ENCODE measurements around the gene SSRP1. TPM values are rescaled to one million over a fixed set of nuclear protein-coding genes. Genes with fewer than 3 reads are reported as not detected.
A peak's percentile ranks its signal among the peaks of the same experiment; 100 is the strongest.

Gene SSRP1
- total RNA-seq, 4 donors from 2014 or later, result 76.6 to 155 (median 137) TPM

GRCh38 chr11:57306940-57307565 is 28.6 kb downstream of the SSRP1 start:
- peak overlapping the region; percentile 33 to 82 (median 58) for H3K4me3 ChIP-seq

DNA sequence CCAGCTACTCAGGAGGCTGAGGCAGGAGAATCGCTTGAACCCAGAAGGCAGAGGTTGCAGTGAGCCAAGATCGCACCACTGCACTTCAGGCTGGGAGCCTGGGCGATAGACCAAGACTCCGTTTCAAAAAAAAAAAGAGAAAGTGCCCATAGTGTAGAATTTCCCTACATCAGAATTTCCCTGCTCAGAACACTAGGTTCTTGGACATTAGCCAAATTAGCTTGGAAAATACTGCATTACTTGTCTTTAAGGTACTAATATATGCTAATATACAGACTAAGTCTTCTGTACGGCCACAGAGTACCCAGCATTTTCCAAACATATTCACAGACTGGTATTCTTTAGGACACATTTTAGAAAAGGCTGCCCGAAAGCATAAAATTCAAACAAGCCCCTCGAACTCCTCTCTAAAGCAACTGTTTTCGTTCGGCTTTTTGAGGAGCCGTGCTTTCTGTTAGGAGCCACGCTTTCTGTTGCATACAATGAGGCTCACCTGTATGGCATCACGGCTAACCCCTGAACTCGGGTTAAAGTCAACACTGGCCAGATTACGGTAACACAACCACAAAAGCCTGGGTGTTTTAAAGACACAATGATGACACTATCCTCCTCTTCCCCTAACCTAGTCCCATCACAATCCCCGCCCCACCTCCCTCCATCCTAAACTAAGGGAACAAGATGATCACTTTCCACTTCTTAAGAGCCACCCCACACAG is 29.4 kb downstream of the SSRP1 start:
- in situ Hi-C loops (cut with MboI; ENCODE audit: low sequenced_read_pairs in 4 of 4), result no loop called here
- Histone ChIP-seq H3K4me1 (peaks cover 67 to 70% of the 10 kb centered on the region in 2 donors), H3K4me3 (peak overlapping the region; percentile 5 to 82 (median 32)), H3K9me3 (no peaks in the 10 kb centered on the region), H3K27ac (peak overlapping the region; percentile 92 to 99 (median 98)), H3K27me3 (no peaks in the 10 kb centered on the region), H3K36me3 (peaks cover 4 to 53% of the 10 kb centered on the region in 2 donors)
- ATAC-seq (no peak), DNase-seq (no peak)
- TF ChIP-seq POLR2A (IDR thresholded peaks at IDR 0.05), result no peak
- no peak for TF ChIP-seq CTCF (IDR thresholded peaks at IDR 0.05 in 4 of 5, conservative IDR thresholded peaks at IDR 0.05 in 1 of 5)
- intact Hi-C loops (cut with DNase I; ENCODE audit: low total_unique reads), result no loop called here

More at GRCh38 chr11:57306940-57307565, 28.6 kb downstream of the SSRP1 start:
- intact Hi-C loops (cut with DNase I; ENCODE audit: low total_unique reads) (no loop called here), in situ Hi-C loops (cut with MboI; ENCODE audit: low sequenced_read_pairs in 4 of 4) (no loop called here)
- H3K4me1 ChIP-seq, result peaks cover 73 to 76% of the 10 kb centered on the region in 2 donors
- H3K27ac ChIP-seq, result peak overlapping the region; percentile 92 to 99 (median 98)
- ATAC-seq (no peak), DNase-seq (no peak)
- H3K9me3 ChIP-seq, result no peaks in the 10 kb centered on the region
- peaks cover 3 to 46% of the 10 kb centered on the region in 2 donors for H3K36me3 ChIP-seq
- no peak for TF ChIP-seq CTCF (IDR thresholded peaks at IDR 0.05 in 4 of 5, conservative IDR thresholded peaks at IDR 0.05 in 1 of 5)
- no peaks in the 10 kb centered on the region for H3K27me3 ChIP-seq

DNA sequence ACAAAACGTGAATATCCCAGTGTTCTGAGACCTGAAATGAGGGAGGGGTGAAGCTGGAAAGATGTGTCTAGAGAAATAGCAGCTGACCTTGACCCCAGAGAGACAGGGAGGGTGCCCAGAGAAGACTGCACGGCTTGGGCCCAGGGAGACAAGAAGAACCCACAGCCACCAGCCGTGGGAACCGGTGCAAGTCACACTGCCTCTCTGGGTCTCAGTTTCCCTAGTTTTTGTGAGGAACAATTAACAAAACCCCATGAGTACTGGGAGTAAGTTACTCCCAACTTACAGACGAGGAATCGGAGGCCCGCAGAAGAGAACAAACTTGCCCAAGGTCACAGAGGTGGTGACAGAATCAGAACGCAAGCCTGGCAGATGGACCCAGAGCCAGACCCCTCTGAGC is 30.2 kb downstream of the SSRP1 start:
- in situ Hi-C loops (cut with MboI; ENCODE audit: low sequenced_read_pairs in 4 of 4), result no loop called here
- TF ChIP-seq POLR2A (IDR thresholded peaks at IDR 0.05) (no peak), CTCF (IDR thresholded peaks at IDR 0.05 in 4 of 5, conservative IDR thresholded peaks at IDR 0.05 in 1 of 5) (no peak)
- intact Hi-C loops (cut with DNase I; ENCODE audit: low total_unique reads), result no loop called here
- H3K27me3 ChIP-seq, result no peaks in the 10 kb centered on the region
- H3K36me3 ChIP-seq, result peaks cover 6 to 61% of the 10 kb centered on the region in 2 donors
- ATAC-seq, result no peak
- H3K4me3 ChIP-seq, result peak overlapping the region in 1 of 4 donors; percentile 82
- peak overlapping the region in 3 of 4 donors; percentile 92 to 99 (median 98) for H3K27ac ChIP-seq
- peaks cover 62 to 66% of the 10 kb centered on the region in 2 donors for H3K4me1 ChIP-seq
- no peaks in the 10 kb centered on the region for H3K9me3 ChIP-seq
- peak in 1 of 2 donors; percentile 14 for DNase-seq

DNA sequence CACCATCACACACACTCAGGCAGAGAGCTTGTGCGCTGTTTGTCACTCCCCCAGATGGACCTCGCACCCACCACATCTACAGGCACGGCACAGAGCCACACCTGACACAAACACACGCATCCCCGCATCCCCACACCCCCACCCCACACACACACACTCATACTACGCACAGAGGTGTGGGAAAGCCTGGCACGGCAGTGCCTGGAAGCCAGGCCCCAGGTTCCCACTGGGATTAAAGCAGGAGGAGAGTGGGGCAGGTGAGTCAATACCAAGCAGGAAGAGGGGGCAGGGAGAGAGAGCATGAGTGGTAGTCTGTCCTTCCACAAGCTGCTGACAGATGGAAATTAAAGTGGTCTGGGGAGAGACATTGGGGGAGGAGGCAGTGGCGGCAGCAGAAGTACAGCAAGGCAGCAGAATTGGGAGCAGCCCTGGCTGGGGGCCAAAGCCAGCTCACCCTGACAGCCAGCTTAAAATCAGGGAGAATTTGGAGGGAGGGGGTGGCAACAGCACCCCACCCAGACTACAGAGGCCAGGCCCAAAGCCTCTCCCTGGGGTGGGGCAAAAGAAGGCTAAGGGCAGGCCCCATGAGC is 31.6 kb downstream of the SSRP1 start:
- Histone ChIP-seq H3K27ac (peak overlapping the region in 2 of 4 donors; percentile 1 to 33), H3K27me3 (no peaks in the 10 kb centered on the region), H3K4me1 (peaks cover 48 to 51% of the 10 kb centered on the region in 2 donors), H3K4me3 (no peak overlapping the region), H3K36me3 (peaks cover 18 to 62% of the 10 kb centered on the region in 2 donors), H3K9me3 (peaks cover 0 to 9% (median 4%) of the 10 kb centered on the region in 3 donors)
- TF ChIP-seq CTCF (IDR thresholded peaks at IDR 0.05 in 4 of 5, conservative IDR thresholded peaks at IDR 0.05 in 1 of 5), result no peak
- TF ChIP-seq POLR2A (IDR thresholded peaks at IDR 0.05), result no peak
- intact Hi-C loops (cut with DNase I; ENCODE audit: low total_unique reads), result no loop called here
- DNase-seq, result peak in 1 of 2 donors; percentile 23
- in situ Hi-C loops (cut with MboI; ENCODE audit: low sequenced_read_pairs in 4 of 4), result no loop called here
- ATAC-seq, result no peak

Measured in gastrocnemius medialis (tissue), 4 donors.